Astrocyte of the cerebellum (primary cell): Measurements from ENCODE around the gene CNPY3.

Experiments used
- DNase-seq: peaks from one replicate; pipeline ENCODE4 v3.0.0-alpha.2; 2011; ENCODE audit warnings: low read depth
- H3K4me3 ChIP-seq: 2 replicates; pipeline ENCODE4 v1.5.1; 2011; ENCODE audit warnings: mild to moderate bottlenecking, low read depth, low read length, moderate library complexity
- in situ Hi-C: cut with HindIII; loops from 2 replicates; pipeline ENCODE4 v1.10.0; 2017; ENCODE audit warnings: low sequenced_read_pairs
- TF ChIP-seq, protein P1 (sequence below): IDR thresholded peaks from 2 replicates; pipeline ENCODE4 v1.5.1; 2012; ENCODE audit warnings: low read length, low read depth, moderate library complexity, mild to moderate bottlenecking; ENCODE audit errors: missing control alignments

The CNPY3 gene

DNA sequence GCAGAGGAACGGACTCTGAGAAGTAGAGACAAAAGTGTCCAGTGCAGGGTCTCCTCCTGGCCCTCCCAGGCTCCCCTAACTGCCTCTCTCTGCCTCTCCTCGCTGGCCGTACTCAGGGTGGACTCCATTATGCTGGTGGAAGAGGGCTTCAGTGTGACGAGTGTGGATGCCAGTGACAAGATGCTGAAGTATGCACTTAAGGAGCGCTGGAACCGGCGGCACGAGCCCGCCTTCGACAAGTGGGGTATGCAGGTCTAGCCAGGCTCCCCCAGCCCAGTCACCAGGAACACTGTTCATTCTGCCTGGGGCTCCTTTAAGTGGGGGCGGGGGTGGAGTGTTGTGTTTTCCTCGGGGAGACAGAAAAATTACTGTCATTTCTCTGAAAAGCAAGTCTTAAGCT is 32.8 kb downstream of the CNPY3 start:
- in situ Hi-C loops, result no loop called here
- TF ChIP-seq, protein P1, sequence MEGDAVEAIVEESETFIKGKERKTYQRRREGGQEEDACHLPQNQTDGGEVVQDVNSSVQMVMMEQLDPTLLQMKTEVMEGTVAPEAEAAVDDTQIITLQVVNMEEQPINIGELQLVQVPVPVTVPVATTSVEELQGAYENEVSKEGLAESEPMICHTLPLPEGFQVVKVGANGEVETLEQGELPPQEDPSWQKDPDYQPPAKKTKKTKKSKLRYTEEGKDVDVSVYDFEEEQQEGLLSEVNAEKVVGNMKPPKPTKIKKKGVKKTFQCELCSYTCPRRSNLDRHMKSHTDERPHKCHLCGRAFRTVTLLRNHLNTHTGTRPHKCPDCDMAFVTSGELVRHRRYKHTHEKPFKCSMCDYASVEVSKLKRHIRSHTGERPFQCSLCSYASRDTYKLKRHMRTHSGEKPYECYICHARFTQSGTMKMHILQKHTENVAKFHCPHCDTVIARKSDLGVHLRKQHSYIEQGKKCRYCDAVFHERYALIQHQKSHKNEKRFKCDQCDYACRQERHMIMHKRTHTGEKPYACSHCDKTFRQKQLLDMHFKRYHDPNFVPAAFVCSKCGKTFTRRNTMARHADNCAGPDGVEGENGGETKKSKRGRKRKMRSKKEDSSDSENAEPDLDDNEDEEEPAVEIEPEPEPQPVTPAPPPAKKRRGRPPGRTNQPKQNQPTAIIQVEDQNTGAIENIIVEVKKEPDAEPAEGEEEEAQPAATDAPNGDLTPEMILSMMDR, result no peak
- H3K4me3 ChIP-seq, result no peak overlapping the region
- DNase-seq, result no peak

DNA sequence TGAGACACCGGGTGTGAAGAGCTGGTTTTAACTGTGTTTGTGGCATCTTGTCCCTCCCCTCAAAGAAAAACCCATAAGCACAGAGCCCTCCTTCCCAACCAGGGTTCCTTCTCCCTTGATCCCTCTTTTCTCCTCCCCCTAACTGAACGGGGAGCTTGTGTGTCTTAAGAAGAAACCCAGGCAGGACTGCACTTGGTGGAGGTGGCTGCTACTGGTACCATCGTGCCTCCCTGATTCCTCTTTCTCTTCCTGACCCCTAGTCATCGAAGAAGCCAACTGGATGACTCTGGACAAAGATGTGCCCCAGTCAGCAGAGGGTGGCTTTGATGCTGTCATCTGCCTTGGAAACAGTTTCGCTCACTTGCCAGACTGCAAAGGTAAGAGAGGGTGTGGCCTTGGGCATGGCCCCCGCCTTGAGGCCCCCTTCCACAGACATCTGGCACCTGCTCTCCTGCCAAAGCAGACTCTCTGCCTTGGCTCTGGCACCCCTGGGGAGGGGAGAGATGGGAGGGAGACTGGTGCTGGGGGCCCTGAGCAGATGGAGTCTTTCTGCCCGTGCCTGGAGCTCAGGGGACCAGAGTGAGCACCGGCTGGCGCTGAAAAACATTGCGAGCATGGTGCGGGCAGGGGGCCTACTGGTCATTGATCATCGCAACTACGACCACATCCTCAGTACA is 33.4 kb downstream of the CNPY3 start:
- no peak for DNase-seq
- TF ChIP-seq, protein P1, result no peak
- in situ Hi-C loops, result no loop called here
- H3K4me3 ChIP-seq, result no peak overlapping the region

DNA sequence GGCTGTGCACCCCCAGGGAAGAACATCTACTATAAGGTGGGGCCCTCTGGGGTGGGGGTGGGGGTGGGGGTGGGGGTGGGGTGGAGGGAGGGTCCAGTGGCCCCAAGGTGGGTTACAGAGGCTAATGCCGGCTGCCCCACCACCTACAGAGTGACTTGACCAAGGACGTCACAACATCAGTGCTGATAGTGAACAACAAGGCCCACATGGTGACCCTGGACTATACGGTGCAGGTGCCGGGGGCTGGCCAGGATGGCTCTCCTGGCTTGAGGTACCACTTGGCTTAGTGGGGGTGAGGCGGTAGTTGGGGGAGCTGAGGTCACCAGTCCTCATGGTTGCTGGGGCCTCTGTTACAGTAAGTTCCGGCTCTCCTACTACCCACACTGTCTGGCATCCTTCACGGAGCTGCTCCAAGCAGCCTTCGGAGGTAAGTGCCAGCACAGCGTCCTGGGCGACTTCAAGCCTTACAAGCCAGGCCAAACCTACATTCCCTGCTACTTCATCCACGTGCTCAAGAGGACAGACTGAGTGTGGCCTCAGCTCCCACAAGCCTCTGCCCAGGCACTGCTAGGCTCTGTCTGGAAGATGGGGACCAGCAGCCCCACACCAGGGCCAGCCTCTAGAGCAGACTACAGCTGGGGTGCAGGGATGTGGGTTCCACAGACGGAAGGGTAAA is 34.0 kb downstream of the CNPY3 start:
- TF ChIP-seq, protein P1, result no peak
- in situ Hi-C loops, result no loop called here
- no peak overlapping the region for H3K4me3 ChIP-seq
- no peak for DNase-seq

DNA sequence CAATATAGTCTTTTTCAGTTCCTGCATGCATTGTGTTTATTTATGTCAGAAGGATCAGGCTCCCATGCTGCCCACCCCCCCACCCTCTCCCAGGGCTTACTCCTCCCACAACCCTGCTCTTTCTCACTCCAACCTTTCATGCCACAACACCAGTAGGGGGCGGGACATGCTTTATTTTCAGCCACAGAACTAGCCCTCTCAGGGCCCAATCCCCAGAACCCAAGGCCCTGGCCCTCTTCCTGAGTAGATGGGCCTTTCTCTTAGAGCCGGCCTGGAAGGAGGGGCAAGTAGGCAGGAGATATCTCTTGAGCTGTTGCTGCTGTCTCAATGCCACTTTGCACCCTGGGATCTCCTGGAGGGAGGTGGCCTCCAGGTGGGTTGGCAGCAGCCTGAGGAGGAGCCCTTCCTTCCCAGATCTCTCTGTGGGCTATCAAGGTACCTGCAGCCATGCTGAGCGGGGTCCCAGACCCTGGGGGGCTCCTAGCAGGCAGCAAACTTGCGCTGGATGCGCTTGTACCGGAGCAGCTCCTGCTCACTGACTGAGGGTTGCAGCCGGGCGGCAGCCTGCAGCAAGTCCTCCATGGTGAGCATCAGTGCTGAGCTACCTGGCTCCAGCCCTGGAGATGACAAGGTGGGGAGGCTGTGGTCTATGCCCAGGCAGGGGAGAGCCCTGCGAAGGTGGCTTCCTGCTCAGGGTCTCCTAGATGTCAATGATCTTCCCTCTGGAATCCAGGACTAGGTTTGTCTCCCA is 34.8 kb downstream of the CNPY3 start:
- in situ Hi-C loops, result no loop called here
- H3K4me3 ChIP-seq, result no peak overlapping the region
- TF ChIP-seq, protein P1, result peak; percentile 33
- no peak for DNase-seq

DNA sequence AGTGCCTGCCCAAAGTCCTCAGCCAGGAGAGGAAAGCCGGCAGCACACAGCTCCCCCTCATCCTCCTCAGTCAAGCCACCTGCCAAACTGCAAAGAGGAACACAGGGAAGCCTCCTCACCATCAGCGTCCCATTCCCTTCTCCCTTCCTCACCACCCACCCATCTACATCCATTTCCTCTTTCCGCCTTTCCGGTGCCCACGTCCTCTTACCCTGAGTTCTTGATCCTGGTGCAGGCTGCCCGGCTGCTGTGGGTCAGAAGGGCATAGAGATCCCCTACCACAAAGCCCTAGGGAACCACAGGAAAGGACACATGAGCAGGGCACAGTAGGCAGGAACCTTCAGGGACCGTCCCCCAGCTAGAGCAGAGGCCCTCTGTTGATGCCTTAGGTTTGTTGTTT is 37.3 kb downstream of the CNPY3 start:
- no peak for DNase-seq
- no peak overlapping the region for H3K4me3 ChIP-seq
- TF ChIP-seq, protein P1, result no peak
- in situ Hi-C loops, result no loop called here

DNA sequence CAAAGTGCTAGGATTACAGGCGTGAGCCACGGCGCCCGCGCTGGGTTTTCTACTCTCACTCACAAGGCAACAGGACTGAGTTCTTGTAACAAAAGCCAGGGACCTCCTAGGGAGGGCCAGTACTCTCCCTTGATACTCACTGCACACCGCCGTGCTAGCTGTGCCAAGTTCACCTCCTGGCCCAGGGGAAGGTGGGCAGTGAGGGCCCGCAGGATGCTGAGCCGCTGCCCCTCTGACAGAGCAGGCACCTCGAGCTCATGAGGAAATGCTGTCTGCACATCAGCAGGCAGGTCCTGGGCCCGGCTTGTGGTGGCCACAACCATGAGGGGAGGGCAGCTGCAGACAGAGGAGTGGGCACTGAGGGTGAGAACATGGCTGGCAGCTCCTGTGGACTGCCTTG is 37.9 kb downstream of the CNPY3 start:
- DNase-seq, result no peak
- TF ChIP-seq, protein P1, result no peak
- no peak overlapping the region for H3K4me3 ChIP-seq
- in situ Hi-C loops, result no loop called here
